ENCODE measurements around the gene PAFAH2.
"Not testable (repeated sequence)": the region's sequence is repeated elsewhere in the genome, so short reads cannot be mapped to it uniquely, and the experiment has no call there.

The PAFAH2 gene

GRCh38 chr1:25936947-25937346 lies 60.9 kb downstream of the PAFAH2 start:
- Histone ChIP-seq H3K4me3 (ENCODE audit: low read length) (no peak overlapping the region), H3K79me2 (ENCODE audit: low read length) (no peaks in the 10 kb centered on the region), H3K36me3 (replicated peaks; ENCODE audit: insufficient read depth, low read length) (no peaks in the 10 kb centered on the region), H3K27me3 (replicated peaks; ENCODE audit: insufficient read depth, low read length) (no peaks in the 10 kb centered on the region), H3F3A (ENCODE audit: insufficient read depth, low read length) (peaks cover 8% of the 10 kb centered on the region; the same call in 1 of the 2 replicates), H4K20me1 (ENCODE audit: insufficient read depth, low read length) (no peaks in the 10 kb centered on the region), H3K27ac (ENCODE audit: low read length) (no peak overlapping the region), H3K9ac (ENCODE audit: low read length) (no peak overlapping the region), H3K4me2 (ENCODE audit: low read depth, low read length) (no peak overlapping the region), H3K9me3 (replicated peaks; ENCODE audit: insufficient read depth, low read length) (no peaks in the 10 kb centered on the region), H2AFZ (ENCODE audit: low read length) (no peak overlapping the region), H3K9me2 (replicated peaks; ENCODE audit: insufficient read depth, low read length) (no peaks in the 10 kb centered on the region), H3K4me1 (ENCODE audit: low read length) (peaks cover 12% of the 10 kb centered on the region; the same call in 1 of the 2 replicates)
- no peak for TF ChIP-seq CTCF (IDR thresholded peaks at IDR 0.05; ENCODE audit: low read length)
- no peak for DNase-seq

- H3K36me3 ChIP-seq (replicated peaks; ENCODE audit: insufficient read depth, low read length): no peaks in the 10 kb centered on the region
- TF ChIP-seq CTCF (IDR thresholded peaks at IDR 0.05; ENCODE audit: low read length) (no peak), EZH2 (optimal IDR thresholded peaks at IDR 0.05; ENCODE audit: low read depth, low read length) (no peak), EZH2phosphoT487 (IDR thresholded peaks at IDR 0.05; ENCODE audit: low read length) (no peak)
- peak overlapping the region; percentile 61 for H3K4me2 ChIP-seq (ENCODE audit: low read depth, low read length)
- H3K4me3 ChIP-seq (ENCODE audit: low read length): no peak overlapping the region
- H3K4me1 ChIP-seq (ENCODE audit: low read length): peaks cover 12% of the 10 kb centered on the region; the same call in 1 of the 2 replicates
- H3K9me2 ChIP-seq (replicated peaks; ENCODE audit: insufficient read depth, low read length): no peaks in the 10 kb centered on the region
- H3K9me3 ChIP-seq (replicated peaks; ENCODE audit: insufficient read depth, low read length): no peaks in the 10 kb centered on the region
- H3K27me3 ChIP-seq (replicated peaks; ENCODE audit: insufficient read depth, low read length): no peaks in the 10 kb centered on the region
- H3K27ac ChIP-seq (ENCODE audit: low read length): peak overlapping the region; percentile 22; the same call in 1 of the 2 replicates
- no peaks in the 10 kb centered on the region for H3K79me2 ChIP-seq (ENCODE audit: low read length)
- peak overlapping the region; percentile 21; the same call in 1 of the 2 replicates for H2AFZ ChIP-seq (ENCODE audit: low read length)
- H3F3A ChIP-seq (ENCODE audit: insufficient read depth, low read length): peaks cover 8% of the 10 kb centered on the region; the same call in 1 of the 2 replicates
- H4K20me1 ChIP-seq (ENCODE audit: insufficient read depth, low read length): no peaks in the 10 kb centered on the region
- H3K9ac ChIP-seq (ENCODE audit: low read length): no peak overlapping the region
- DNase-seq: peak; percentile 14
Measured at GRCh38 chr1:25933479-25934365, 64.1 kb downstream of the PAFAH2 start.

GRCh38 chr1:25932811-25933400 lies 65.0 kb downstream of the PAFAH2 start:
- not testable (repeated sequence) for H3K27me3 ChIP-seq (replicated peaks; ENCODE audit: insufficient read depth, low read length); H2AFZ ChIP-seq (ENCODE audit: low read length); H3K9ac ChIP-seq (ENCODE audit: low read length); H3K9me2 ChIP-seq (replicated peaks; ENCODE audit: insufficient read depth, low read length); DNase-seq; H3F3A ChIP-seq (ENCODE audit: insufficient read depth, low read length); H3K36me3 ChIP-seq (replicated peaks; ENCODE audit: insufficient read depth, low read length); H3K79me2 ChIP-seq (ENCODE audit: low read length); H3K9me3 ChIP-seq (replicated peaks; ENCODE audit: insufficient read depth, low read length); H4K20me1 ChIP-seq (ENCODE audit: insufficient read depth, low read length); H3K4me3 ChIP-seq (ENCODE audit: low read length); H3K27ac ChIP-seq (ENCODE audit: low read length)
- Histone ChIP-seq H3K4me2 (ENCODE audit: low read depth, low read length) (peak overlapping the region; percentile 61), H3K4me1 (ENCODE audit: low read length) (peaks cover 12% of the 10 kb centered on the region; the same call in 1 of the 2 replicates)
